Stimulated activated CD8-positive, alpha-beta memory T cell treated with anti-CD3 and anti-CD28 coated beads, Interleukin-7, amount 100 ng/mL, for 48 hours (primary cell): ENCODE results near the gene KRTAP13-1.

Experiments
- DNase-seq, 2 donors: peaks; one replicate each; pipeline ENCODE4 v3.0.0-alpha.2; 2020; ENCODE audit warnings: low read depth in 1 of 2; ENCODE audit errors: extremely low read depth in 1 of 2

Gene KRTAP13-1, protein sequence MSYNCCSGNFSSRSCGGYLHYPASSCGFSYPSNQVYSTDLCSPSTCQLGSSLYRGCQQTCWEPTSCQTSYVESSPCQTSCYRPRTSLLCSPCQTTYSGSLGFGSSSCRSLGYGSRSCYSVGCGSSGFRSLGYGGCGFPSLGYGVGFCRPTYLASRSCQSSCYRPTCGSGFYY

DNA sequence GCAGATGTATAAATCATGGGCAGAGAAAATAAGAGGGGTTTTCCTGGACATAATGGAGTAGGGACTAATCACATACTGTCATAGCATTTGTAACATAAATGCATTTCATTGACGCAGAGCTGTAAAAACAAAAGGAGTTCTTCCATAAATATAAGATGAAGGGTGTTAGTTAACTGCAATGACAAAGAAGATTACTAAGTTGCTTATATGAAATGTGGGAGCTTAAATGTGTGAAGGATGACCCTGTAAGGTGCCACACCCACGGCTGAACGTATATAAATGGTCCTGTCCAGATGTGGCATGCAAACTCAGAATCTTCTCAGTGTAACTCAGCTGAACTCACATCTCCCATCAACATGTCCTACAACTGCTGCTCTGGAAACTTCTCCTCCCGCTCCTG lies at the start of gene KRTAP13-1:
KRTAP13-1 (plus strand) TSS at position 301 of the 400 bp plus-strand sequence; CDS start at position 357, 56 bp downstream.
- DNase-seq = no peak

DNA sequence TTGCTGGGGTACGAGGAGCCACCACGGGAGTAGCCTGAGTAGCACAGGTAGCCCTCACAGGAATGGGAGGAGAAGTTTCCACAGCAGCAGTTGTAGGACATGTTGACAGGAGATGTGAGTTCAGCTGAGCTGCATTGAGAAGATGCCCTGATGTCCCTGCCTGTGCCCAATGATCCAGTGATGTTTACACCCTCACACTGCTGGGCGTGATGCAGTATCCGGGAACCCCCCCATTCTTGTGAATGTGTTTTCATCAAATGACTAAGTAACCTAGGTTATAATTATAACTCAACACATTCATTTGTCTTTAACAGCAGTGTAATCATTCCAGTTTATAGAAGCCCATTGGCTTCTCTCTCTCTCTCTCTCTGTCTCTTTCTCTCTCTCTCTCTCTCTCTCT lies 47.3 kb upstream of the KRTAP13-1 start, which contains the start of gene KRTAP23-1:
KRTAP23-1 (minus strand) TSS at position 101 of the 400 bp plus-strand sequence; CDS start at position 101, 0 bp downstream.
- no peak for DNase-seq

DNA sequence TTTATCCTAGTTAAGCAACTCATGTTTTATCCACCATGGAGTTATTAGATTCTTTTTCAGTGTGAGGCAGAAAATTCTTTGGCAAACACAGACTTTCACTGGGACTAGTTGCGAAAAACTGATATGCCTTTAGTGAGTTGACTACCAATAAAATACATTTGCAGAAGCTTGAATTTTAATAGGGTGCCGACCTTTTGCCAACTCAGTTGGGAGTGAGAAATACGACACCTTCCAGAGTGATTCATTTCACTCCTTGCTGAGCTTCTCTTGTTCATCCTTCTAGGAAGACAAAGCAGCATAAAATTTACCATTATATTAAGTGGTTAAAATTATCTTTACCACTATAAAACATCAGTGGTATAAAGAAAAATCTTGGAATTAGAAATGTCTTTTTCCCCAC lies 46.3 kb upstream of the KRTAP13-1 start:
- DNase-seq = no peak

DNA sequence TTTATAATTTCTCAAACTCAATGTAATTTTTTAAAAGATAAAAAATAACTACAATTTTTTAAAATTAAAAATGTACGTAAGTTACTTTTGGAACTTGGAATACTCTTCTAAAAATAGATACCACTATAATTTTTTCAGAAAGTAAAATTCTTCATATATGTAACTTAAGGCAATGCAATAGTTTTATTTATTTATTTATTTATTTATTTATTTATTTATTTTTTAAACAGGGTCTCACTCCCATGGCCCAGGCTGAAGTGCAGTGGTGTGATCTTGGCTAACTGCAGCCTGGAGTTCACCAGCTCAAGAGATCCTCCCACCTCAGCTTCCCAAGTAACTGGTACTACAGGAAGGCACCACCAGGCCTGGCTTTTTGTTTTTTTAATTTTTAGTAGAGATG lies 44.3 kb upstream of the KRTAP13-1 start:
- no peak for DNase-seq

DNA sequence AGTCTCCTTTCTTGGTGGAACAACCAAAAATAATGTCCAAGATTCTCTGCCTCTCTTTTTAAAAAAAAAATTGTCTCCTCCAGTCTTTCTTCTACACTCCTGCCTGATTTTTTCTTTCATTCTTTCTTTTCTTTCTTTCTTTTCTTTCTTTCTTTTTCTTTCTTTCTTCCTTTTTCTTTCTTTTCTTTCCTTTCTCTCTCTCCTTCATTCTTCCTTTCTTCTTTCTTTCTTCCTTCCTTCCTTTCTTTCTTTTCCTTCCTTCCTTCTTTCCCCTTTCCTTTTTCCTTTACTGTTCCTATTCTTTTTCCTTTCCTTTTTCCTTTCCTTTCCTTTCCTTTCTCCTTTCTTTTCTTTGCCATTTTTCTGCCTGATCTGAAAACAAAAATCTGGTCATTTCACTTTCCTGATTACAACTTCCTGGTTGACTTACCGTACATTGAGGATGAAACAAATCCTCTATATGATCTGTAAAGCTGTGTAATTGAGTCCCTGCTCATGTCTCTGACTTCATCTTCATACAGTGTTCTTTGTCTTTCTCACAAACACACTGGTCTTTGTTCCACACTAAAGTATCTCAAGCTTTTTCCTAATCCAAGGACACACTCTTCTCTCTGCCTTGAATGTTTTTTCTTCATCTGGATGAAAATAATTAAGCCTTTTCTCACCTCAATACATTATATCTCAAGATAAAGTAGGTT lies 41.4 kb upstream of the KRTAP13-1 start:
- no peak for DNase-seq

DNA sequence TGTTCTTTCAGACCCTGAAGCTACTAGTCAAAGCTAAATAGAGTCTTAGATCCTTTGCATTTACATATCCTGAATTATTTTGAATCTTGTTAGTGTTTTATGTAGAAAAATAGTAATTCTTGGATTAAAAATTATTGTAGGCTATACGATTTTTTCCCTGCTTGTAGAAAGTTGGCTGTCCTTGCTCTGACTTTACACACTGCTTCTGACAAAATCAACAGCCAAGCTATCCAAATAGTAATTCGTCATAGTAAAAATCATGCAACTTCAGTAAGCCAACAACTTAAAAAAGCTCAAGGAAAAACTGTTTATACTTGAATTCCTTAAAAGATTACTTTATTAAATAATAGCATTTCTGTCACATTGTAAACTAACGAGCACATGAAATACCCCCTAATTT lies 39.9 kb upstream of the KRTAP13-1 start:
- no peak for DNase-seq

DNA sequence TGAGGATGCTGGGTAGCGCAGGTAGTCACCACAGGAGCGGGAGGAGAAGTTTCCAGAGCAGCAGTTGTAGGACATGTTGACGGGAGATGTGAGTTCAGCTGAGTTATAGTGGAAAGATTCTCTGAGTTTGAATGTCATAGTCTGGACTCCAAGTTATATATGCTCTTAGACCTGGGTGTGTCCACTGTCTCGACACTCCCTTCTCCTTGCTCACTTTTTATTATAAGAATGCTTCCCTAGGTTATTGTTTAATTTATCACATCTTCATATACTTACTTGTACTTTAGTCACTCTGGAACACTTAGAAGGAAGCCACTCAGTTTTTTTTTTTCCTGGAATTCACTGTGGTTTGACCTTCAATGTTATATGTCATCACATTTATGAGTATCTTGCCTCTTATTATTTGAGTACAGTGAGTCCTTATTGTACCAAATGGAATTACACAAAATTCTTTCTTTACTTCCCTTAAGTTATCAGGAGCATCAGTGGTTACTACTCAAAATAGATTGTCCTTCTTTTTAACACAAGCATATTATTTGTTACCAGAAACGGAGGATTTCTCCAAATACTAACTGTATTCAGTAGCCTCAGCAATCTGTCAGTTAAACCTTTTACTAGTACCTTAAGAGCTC lies 23.6 kb upstream of the KRTAP13-1 start, which contains the start of gene KRTAP13-2:
KRTAP13-2 (minus strand) TSS at position 133 of the 632 bp plus-strand sequence; CDS start at position 75, 58 bp downstream.
- DNase-seq = no peak

DNA sequence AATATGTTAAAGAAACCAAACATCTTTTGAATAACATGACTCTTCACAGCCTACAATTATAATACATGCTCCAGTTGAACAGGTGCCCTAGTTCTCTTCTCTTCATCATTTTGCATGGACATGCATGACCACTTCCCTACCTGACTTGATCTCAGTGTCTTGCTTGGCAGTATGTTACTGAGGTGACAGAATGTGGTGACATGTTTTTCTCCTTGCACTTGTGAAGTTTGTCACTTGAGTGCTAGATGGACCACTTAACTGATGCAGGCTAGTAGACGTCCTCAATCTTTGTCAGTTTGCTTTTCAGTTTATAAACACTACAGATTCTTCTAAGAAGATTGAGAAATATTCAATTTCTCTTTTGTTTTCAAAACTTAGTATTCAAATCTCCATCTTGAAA lies 13.6 kb upstream of the KRTAP13-1 start:
- no peak for DNase-seq

DNA sequence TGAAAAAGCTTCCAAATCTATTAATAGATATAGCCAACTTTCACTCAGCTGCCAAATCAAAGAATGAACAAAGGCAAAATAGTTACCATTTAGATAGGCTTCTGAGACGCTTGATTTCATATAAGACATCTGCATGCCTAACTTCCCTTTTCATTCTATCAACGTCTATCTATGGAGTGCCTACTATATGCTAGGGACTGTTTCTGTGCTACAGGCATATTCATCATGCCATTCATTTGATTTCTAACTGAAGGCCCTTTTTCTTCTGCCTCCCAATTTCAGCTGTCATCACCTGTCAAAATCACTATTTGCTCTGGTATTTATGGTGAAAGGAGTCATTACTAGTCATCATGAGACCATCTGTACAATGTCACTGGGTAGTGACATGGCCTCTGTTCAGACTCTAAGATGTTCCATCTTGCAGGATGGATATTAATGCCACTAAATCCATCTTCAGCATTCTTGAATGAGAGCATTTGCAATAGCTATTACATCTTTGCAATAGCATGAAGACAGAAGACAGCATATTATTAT lies 4.3 kb upstream of the KRTAP13-1 start:
- DNase-seq = no peak

DNA sequence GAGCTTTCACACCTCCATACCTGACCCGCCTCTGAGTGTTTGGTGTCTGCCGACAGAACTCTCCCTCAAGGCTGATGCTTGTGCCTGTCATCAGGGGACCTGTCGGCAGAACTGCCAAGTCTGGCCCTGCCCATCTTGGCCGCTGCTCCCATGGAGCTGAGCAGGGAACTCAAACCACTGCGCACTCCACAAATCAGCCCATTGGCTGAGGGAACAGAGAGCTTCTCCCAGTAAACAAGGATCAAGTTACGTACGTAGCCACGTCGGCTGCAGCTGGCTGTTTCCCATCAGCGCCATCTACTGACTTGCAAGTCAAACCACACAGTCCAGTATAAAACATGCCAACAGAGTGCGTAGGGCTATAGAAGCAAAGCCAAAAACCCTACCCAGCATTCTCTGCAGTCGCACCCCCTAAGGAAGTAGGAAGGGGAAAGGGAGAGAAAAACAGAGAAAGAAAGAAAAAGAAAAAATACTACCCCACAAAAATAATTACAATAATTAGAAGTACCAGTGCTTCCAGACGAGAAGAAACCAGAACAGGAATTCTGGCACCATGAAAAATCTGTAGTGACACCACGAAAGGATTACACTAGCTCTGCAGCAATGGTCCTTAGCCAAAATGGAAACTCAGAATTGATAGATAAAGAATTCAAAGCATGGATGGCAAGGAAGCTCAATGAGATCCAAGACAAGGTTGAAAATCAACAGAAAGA lies 13.1 kb downstream of the KRTAP13-1 start:
- no peak for DNase-seq

DNA sequence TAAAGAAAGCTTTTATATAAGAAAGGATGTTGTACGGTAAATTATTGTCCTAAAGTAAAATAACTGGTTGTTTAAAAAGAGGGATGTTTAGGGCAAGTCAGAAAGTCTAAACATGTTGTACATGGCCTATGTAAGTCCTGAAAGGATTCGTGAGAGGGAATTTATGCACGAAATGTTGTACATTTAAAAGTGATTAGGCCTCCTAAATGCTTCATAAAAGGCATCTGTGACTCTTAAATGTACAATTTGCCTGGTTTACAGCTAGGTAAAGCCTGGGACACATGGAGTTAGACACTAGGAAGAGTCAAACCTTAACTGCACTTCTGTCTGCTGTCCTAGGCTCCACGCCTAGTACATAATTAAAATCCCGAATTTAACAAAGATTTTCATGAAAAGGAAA lies 20.2 kb downstream of the KRTAP13-1 start:
- DNase-seq = no peak

DNA sequence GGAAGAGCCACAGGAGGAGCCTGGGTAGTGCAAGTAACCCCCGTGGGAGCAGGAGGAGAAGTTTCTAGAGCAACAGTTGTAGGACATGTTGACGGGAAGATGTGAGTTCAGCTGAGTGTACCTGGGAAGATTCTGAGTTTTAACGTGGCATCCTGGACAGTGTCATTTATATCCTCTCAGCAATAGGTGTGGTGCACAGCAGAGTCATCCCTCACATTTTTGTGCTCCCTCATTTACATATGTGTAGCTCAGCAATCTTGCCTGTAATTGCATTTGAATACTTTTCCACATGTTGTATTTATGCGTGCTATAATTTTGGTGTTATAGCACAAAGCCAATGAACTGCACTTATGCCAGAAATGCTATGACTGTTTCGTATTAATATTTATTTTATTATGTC lies 30.0 kb downstream of the KRTAP13-1 start, which contains the start of gene KRTAP13-3:
KRTAP13-3 (minus strand) TSS at position 101 of the 400 bp plus-strand sequence; CDS start at position 87, 14 bp downstream.
- no peak for DNase-seq

DNA sequence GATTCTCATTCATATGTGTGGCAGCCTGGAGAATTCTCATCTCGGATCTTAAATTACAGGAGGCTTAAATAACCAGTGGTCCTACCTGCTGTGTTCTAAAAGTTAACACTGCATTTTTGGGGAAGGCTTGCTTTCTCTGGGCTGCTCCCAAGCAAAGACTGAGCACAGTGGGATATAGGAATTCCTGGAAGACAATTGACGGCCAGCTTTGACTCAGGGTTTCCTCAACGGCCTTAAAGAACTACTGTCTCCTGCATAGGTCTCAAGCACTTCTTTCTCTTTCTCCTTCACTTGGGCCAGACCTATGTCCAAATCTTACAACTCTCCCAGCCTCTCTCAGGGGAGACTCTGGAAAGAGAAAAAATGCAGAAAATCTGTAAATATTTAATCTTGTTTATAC lies 30.9 kb downstream of the KRTAP13-1 start:
- no peak for DNase-seq

DNA sequence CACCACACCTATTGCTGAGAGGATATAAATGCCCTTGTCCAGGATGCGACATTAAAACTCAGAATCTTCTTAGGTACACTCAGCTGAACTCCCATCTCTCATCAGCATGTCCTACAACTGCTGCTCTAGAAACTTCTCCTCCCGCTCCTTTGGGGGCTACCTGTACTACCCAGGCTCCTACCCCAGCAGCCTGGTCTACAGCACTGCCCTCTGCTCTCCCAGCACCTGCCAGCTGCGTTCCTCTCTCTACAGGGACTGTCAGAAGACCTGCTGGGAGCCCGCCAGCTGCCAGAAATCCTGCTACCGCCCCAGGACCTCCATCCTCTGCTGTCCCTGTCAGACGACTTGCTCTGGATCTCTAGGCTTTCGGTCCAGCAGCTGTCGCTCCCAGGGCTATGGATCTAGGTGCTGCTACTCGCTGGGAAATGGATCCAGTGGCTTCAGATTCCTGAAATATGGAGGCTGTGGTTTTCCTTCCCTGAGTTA lies 34.4 kb downstream of the KRTAP13-1 start, which contains the start of gene KRTAP13-4:
KRTAP13-4 (plus strand) TSS at position 51 of the 486 bp plus-strand sequence; CDS start at position 107, 56 bp downstream.
- no peak for DNase-seq

DNA sequence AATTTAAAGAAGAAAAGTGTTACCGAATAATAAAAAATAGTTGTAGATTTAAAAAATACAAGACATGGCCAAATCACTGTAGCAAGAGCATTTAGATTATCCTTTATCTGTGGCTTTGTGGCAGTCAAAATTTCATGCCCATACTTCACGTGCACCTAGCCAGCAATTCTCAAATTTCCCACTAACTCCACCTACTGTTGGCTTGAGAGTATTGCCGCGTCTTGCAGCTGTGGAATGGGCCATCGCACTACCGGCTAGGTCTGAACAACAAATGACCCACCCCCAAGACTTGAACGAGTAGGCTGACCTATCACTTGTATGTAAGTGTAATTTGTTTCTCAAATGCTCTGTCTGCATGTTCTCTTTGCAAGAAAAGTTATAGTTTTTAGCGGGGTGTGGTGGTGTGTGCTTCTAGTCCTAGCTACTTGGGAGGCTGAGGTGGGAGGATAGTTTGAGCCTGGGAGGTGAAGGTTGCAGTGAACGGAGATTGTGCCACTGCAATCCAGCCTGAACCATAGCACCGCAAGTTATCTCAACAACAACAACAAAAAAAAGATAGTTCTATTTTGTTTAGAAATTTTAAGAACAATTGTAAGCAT lies 38.3 kb downstream of the KRTAP13-1 start:
- peak in 1 of 2 donors; percentile 4 for DNase-seq

DNA sequence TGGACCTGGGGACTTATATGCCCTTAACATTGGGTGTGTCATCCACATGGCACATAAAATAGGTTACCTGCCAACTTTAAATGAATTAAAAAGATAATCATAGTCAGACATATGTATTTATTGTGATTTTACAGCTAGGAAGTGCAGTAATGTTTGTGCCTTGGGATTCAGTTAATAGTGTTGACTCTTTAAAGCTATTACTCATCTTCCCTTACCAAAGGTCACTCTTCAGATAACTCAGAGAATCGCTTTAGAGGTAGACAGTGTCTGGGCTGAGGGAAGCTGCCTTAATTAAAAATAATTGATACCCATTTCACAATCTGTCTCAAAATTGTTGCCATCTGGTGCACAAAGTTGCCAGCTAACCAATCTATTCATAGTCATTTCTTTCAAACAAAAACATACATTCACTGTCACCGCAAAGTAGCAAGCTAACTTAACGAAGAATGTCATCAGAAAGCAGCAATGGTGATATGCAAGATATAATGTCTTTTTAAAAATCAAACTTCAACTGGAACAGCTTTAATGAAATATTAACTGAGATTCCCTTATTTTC lies 41.3 kb downstream of the KRTAP13-1 start:
- DNase-seq = no peak

DNA sequence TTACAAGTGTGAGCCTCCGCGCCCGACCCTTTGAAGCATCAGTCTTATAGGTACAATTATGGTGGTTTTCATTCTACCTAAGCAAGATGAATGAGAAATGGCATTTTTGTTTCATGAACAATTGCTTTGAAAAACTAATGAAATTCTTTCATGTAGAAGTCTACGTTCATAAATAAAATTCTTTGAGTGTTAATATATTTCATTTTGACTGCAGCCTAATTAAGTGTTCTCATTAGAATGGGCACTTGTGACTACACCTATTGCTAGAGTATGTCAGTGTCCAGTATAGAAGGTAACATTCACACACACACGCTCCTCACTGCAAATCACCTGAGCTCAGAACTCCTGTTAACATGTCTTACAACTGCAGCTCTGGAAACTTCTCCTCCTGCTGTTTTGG lies 44.1 kb downstream of the KRTAP13-1 start, which contains the start of gene KRTAP15-1:
KRTAP15-1 (plus strand) TSS at position 301 of the 400 bp plus-strand sequence; CDS start at position 354, 53 bp downstream.
- no peak for DNase-seq

DNA sequence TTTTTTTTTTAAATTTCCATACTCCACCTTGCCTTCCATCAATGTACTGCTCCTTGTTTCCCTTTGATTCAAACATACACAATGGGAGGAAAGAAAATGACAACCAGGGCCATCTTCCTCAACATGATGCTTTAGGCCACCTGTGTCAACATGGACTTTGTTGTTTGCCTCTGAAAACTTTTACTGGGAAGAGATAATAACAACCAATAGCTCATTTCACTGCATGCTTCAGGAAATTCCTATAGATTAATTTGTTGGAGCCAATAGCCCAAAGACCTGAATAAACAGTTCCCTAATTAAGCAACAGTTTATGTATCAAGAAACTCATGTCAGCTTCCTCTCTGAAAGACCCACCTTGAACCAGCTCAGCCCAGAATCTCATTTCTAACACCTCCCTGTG lies 47.4 kb downstream of the KRTAP13-1 start:
- no peak for DNase-seq

DNA sequence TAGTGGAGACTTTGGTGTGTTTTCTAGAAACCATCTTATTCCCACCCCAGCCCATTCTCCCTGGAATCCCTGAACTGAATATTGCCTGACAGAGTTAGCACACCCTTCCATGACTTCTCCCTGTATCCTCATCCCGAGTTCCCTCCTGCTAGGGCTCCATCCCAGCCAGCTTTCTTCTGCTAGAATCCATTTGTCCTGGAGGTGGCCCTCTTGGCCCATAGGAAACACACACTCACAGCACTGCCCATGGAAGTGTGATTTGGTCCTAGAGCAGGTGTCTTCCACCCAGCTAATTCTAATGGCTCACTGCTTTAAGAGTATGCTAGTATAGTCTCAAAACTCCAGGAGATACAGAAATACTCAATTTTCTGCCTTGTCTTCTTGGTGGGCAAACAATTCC lies 48.4 kb downstream of the KRTAP13-1 start:
- DNase-seq = no peak
